Kidney tubule cell (primary cell): Measurements from ENCODE around the gene NPIPA2.
"Not testable (repeated sequence)": the region's sequence is repeated elsewhere in the genome, so short reads cannot be mapped to it uniquely, and the experiment has no call there.

ENCODE experiments used
- DNase-seq: peaks from one replicate; pipeline ENCODE4 v3.0.0-alpha.2; 2018; ENCODE audit warnings: low spot score

The NPIPA2 gene

GRCh38 chr16:14742273-14743128 is at the start of gene NPIPA2:
Gene NPIPA2 (plus strand): TSS chr16:14742533. CDS start chr16:14748066, 5,533 bp downstream.
- DNase-seq, result not testable (repeated sequence)

DNA sequence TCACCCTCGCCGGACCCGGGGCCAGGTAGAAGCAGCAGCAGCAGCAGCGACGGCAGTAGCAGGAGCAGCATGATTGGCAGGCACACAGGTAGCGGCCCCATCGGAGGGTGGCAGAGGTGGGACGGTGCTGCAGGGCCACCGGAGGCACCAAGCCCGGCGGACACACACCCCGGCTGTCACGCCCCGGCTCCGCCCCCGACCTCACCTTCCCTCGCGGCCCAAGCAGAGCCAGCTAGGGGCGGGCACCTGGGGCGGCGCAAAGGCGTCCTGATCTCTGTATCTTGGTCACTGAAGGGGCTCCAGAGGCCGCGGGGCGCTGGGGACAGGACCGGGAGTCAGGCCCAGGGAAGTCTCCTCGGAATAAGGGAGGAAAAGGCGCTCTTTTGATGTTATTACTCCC is 48.2 kb upstream of the NPIPA2 start, which contains the start of gene PLA2G10:
Gene PLA2G10 (minus strand): TSS at position 180 of the 400 bp plus-strand sequence. CDS start 79 bp downstream, at position 101.
- not testable (repeated sequence) for DNase-seq

- DNase-seq, result not testable (repeated sequence)
These were observed 40.5 kb upstream of the NPIPA2 start for GRCh38 chr16:14701859-14702258.

DNA sequence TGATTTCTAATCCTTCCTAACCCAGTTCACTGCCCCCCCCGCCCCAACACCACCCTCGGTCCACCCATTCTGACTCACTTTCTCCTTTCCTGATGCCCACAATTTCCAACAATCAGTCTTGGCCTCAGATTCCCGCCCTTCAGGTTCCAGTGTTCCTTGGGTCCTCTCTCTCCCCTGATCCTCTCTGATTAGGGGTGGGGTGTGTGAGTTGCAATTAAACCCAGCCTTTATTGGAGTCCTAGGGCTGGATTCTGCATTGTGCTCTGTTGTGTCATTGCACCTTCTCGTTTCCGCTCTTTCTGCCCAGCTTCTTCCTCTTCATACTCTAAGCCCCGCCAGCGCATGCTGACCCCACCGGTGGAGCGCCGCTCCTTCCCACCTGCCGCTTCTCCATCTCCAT is 39.7 kb upstream of the NPIPA2 start:
- DNase-seq, result not testable (repeated sequence)

GRCh38 chr16:14703156-14704011 is 38.9 kb upstream of the NPIPA2 start, which contains the start of gene NPIPA3:
Gene NPIPA3 (plus strand): TSS chr16:14703411. CDS start chr16:14708944, 5,533 bp downstream.
- DNase-seq, result not testable (repeated sequence)

- not testable (repeated sequence) for DNase-seq
These were observed 9.1 kb upstream of the NPIPA2 start for GRCh38 chr16:14733233-14733632.

- not testable (repeated sequence) for DNase-seq
These were observed 1.4 kb upstream of the NPIPA2 start for GRCh38 chr16:14740832-14741385.

GRCh38 chr16:14741794-14742193 is 539 bp upstream of the NPIPA2 start:
- DNase-seq, result not testable (repeated sequence)

DNA sequence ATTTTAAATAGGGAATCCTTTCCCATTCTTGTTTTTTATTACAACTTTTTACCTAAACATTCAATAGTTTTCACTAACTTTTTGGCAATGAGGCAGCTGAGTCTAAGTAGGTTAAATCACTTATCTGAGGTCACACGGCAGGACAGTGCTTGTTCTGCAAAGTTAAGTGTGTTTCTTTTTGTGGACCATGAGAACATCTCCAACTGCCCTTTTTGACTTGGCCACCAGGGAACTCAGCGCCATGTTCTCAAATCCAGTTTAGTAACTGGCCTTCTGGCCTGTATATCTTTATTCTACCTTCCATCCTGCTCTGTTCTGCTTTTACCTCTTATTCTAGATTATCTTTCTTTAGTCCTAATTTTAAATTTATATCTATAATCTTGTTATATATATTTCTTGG is 31.3 kb downstream of the NPIPA2 start:
- DNase-seq, result not testable (repeated sequence)

- DNase-seq, result not testable (repeated sequence)
These were observed 33.3 kb downstream of the NPIPA2 start for GRCh38 chr16:14775624-14776023.

GRCh38 chr16:14776763-14777162 is 34.4 kb downstream of the NPIPA2 start:
- not testable (repeated sequence) for DNase-seq

GRCh38 chr16:14779368-14779877 is 37.1 kb downstream of the NPIPA2 start:
- not testable (repeated sequence) for DNase-seq

GRCh38 chr16:14786180-14786579 is 43.8 kb downstream of the NPIPA2 start:
- DNase-seq, result not testable (repeated sequence)

GRCh38 chr16:14789577-14789976 is 47.2 kb downstream of the NPIPA2 start:
- not testable (repeated sequence) for DNase-seq

DNA sequence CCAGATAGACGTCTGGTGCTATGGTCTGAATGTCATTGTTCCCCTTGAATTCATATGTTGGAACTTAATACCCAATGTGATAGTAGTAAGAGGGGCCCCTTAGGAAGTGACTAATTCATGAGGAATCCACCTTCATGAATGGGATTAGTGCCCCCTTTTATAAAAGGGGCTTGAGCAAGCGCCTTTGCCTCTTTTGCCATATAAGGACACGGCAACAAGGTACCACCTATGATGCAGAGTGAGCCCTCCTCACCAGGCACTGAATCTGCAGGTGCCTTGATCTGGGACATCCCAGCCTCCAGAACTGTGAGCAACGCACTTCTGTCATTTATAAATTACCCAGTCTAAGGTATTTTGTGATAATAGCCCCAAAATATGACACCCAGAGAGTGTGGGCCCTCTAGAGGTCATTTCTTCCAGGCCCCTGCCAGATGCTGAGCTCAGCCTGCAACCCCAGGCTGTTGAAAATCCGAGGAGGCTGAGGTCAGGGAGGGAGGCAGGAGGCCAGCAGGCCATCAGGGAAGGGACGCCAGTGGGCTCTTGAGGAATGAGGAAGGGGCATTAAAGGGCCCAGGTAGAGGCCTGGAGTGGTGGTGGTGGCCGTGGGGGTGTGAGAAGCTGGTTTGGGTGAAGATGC is 48.1 kb downstream of the NPIPA2 start:
- DNase-seq, result not testable (repeated sequence)

GRCh38 chr16:14792914-14793313 is 50.6 kb downstream of the NPIPA2 start:
- not testable (repeated sequence) for DNase-seq

DNA sequence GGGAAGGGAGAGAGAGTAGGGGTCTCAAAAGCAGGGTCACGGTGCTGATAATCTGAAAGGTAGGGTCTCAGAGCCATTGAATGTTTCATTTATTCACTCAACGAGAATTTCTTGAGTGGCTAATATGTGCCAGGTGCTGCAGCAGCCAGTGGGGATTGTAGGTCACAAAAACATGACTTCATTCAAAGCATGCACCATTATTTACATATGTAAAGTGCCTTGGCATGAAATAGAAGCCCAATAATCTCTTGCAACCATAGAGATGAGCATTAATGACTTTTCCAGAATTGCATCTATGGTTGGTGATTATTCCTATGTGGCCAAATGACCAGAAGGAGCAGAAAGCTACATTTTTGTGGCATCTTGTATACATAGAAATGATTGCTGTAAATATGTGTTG is 55.2 kb downstream of the NPIPA2 start:
- DNase-seq, result not testable (repeated sequence)

DNA sequence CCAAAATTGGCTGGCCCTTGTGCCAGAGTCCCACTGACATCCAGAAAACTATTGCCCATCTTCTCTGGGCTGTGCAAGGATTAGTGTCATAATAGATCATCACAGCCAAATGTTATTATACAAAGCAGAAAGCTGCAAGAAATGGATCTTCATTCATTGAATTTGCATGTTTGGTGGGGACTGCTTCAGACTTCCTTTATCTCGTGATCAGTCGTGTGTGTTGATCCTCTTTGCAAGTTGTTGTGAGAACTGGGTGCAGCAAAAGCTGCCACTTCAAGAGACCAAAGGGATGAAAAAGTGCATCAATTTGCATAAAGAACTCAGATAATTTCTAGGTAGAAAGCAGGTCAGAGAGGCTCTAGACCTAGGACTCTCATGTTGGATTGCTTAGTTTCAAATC is 61.2 kb downstream of the NPIPA2 start:
- DNase-seq, result not testable (repeated sequence)

GRCh38 chr16:14807184-14807678 is 64.9 kb downstream of the NPIPA2 start:
- peak; percentile 64 for DNase-seq

DNA sequence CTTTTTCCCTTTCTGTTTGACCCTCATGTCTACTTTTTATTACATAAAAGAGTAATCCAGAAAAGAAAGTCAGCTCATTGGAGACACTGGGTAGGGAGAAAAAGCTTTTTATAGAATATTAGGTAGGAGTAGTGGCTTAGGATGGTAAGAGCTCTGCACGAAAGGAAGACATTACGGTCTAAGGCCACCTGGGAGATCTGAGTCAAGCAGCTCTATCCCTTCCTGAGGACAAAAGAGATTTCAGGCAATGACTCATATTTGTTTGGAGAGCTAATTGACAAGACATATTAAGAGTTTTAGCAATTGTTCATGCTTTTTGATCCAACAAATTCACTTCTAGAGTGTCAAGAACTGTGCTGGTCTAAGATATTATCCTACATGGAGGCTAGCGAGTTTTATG is 71.6 kb downstream of the NPIPA2 start:
- DNase-seq, result not testable (repeated sequence)
